ENCODE data around the gene MROH7. TPM values are rescaled to one million over a fixed set of nuclear protein-coding genes. Genes with fewer than 3 reads are reported as not detected.

MROH7 gene
- total and polyA plus RNA-seq, 4 donors: 2.1 to 42.3 (median 14.7) TPM

GRCh38 chr1:54653036-54653435 lies 11.4 kb downstream of the MROH7 start:
- no peak for ATAC-seq (ENCODE audit: low FRiP score)
- H3K27ac ChIP-seq (ENCODE audit: low read depth in 1 of 2, low read length in 2 of 2): no peak overlapping the region
- H3K27me3 ChIP-seq (ENCODE audit: control insufficient read depth in 1 of 2, insufficient read depth in 2 of 2, low read length in 1 of 2): no peaks in the 10 kb centered on the region
- WGBS, 2 donors: 85 to 86% methylated on average over 4 of the region's 4 CpGs
- peak in 1 of 2 donors; percentile 31 for DNase-seq
- no peaks in the 10 kb centered on the region for H3K4me1 ChIP-seq (ENCODE audit: control insufficient read depth in 1 of 2, insufficient read depth in 2 of 2, low read length in 2 of 2)
- no peaks in the 10 kb centered on the region for H3K9me3 ChIP-seq (ENCODE audit: control insufficient read depth, low read length)
- intact Hi-C loops (cut with DNase I): no loop called here
- H3K36me3 ChIP-seq (ENCODE audit: control insufficient read depth in 1 of 2, insufficient read depth in 2 of 2, low read length in 1 of 2): peaks cover 0 to 2% of the 10 kb centered on the region in 2 donors
- no peak overlapping the region for H3K4me3 ChIP-seq (ENCODE audit: low read length in 2 of 2)

GRCh38 chr1:54658164-54658913 lies 16.8 kb downstream of the MROH7 start:
- H3K36me3 ChIP-seq (ENCODE audit: control insufficient read depth in 1 of 2, insufficient read depth in 2 of 2, low read length in 1 of 2): peaks cover 0 to 2% of the 10 kb centered on the region in 2 donors
- H3K4me3 ChIP-seq (ENCODE audit: low read length in 2 of 2): no peak overlapping the region
- 94 to 97% methylated on average over 2 of the region's 2 CpGs for WGBS, 2 donors
- no peak overlapping the region for H3K27ac ChIP-seq (ENCODE audit: low read depth in 1 of 2, low read length in 2 of 2)
- ATAC-seq (ENCODE audit: low FRiP score) (no peak), DNase-seq (no peak)
- H3K9me3 ChIP-seq (ENCODE audit: control insufficient read depth, low read length): no peaks in the 10 kb centered on the region
- H3K4me1 ChIP-seq (ENCODE audit: control insufficient read depth in 1 of 2, insufficient read depth in 2 of 2, low read length in 2 of 2): no peaks in the 10 kb centered on the region
- intact Hi-C loops (cut with DNase I): no loop called here
- H3K27me3 ChIP-seq (ENCODE audit: control insufficient read depth in 1 of 2, insufficient read depth in 2 of 2, low read length in 1 of 2): no peaks in the 10 kb centered on the region

- intact Hi-C loops (cut with DNase I): no loop called here
- 87 to 91% methylated on average over 4 of the region's 4 CpGs for WGBS, 2 donors
- no peak for ATAC-seq (ENCODE audit: low FRiP score)
Observed at GRCh38 chr1:54663725-54664124, 22.1 kb downstream of the MROH7 start.

GRCh38 chr1:54664364-54664763 lies 22.8 kb downstream of the MROH7 start:
- no peaks in the 10 kb centered on the region for H3K4me1 ChIP-seq (ENCODE audit: control insufficient read depth in 1 of 2, insufficient read depth in 2 of 2, low read length in 2 of 2)
- ATAC-seq (ENCODE audit: low FRiP score): no peak
- intact Hi-C loops (cut with DNase I): no loop called here
- H3K27ac ChIP-seq (ENCODE audit: low read depth in 1 of 2, low read length in 2 of 2): no peak overlapping the region
- H3K9me3 ChIP-seq (ENCODE audit: control insufficient read depth, low read length): no peaks in the 10 kb centered on the region
- H3K36me3 ChIP-seq (ENCODE audit: control insufficient read depth in 1 of 2, insufficient read depth in 2 of 2, low read length in 1 of 2): no peaks in the 10 kb centered on the region
- no peaks in the 10 kb centered on the region for H3K27me3 ChIP-seq (ENCODE audit: control insufficient read depth in 1 of 2, insufficient read depth in 2 of 2, low read length in 1 of 2)
- DNase-seq: no peak
- H3K4me3 ChIP-seq (ENCODE audit: low read length in 2 of 2): no peak overlapping the region
- 85 to 95% methylated on average over 4 of the region's 4 CpGs for WGBS, 2 donors

More at GRCh38 chr1:54663725-54664124, 22.1 kb downstream of the MROH7 start:
- Histone ChIP-seq H3K27me3 (ENCODE audit: control insufficient read depth in 1 of 2, insufficient read depth in 2 of 2, low read length in 1 of 2) (no peaks in the 10 kb centered on the region), H3K27ac (ENCODE audit: low read depth in 1 of 2, low read length in 2 of 2) (no peak overlapping the region), H3K9me3 (ENCODE audit: control insufficient read depth, low read length) (no peaks in the 10 kb centered on the region), H3K36me3 (ENCODE audit: control insufficient read depth in 1 of 2, insufficient read depth in 2 of 2, low read length in 1 of 2) (no peaks in the 10 kb centered on the region), H3K4me1 (ENCODE audit: control insufficient read depth in 1 of 2, insufficient read depth in 2 of 2, low read length in 2 of 2) (no peaks in the 10 kb centered on the region), H3K4me3 (ENCODE audit: low read length in 2 of 2) (no peak overlapping the region)
- DNase-seq: no peak

GRCh38 chr1:54665852-54666251 lies 24.3 kb downstream of the MROH7 start:
- no peak overlapping the region for H3K27ac ChIP-seq (ENCODE audit: low read depth in 1 of 2, low read length in 2 of 2)
- no peak for ATAC-seq (ENCODE audit: low FRiP score)
- H3K4me1 ChIP-seq (ENCODE audit: control insufficient read depth in 1 of 2, insufficient read depth in 2 of 2, low read length in 2 of 2): no peaks in the 10 kb centered on the region
- H3K36me3 ChIP-seq (ENCODE audit: control insufficient read depth in 1 of 2, insufficient read depth in 2 of 2, low read length in 1 of 2): no peaks in the 10 kb centered on the region
- H3K4me3 ChIP-seq (ENCODE audit: low read length in 2 of 2): no peak overlapping the region
- 95 to 99% methylated on average over 5 of the region's 5 CpGs for WGBS, 2 donors
- intact Hi-C loops (cut with DNase I): no loop called here
- DNase-seq: no peak
- H3K9me3 ChIP-seq (ENCODE audit: control insufficient read depth, low read length): no peaks in the 10 kb centered on the region
- no peaks in the 10 kb centered on the region for H3K27me3 ChIP-seq (ENCODE audit: control insufficient read depth in 1 of 2, insufficient read depth in 2 of 2, low read length in 1 of 2)

- Histone ChIP-seq H3K27ac (ENCODE audit: low read depth in 1 of 2, low read length in 2 of 2) (no peak overlapping the region), H3K36me3 (ENCODE audit: control insufficient read depth in 1 of 2, insufficient read depth in 2 of 2, low read length in 1 of 2) (no peaks in the 10 kb centered on the region), H3K9me3 (ENCODE audit: control insufficient read depth, low read length) (no peaks in the 10 kb centered on the region), H3K4me3 (ENCODE audit: low read length in 2 of 2) (no peak overlapping the region), H3K4me1 (ENCODE audit: control insufficient read depth in 1 of 2, insufficient read depth in 2 of 2, low read length in 2 of 2) (no peaks in the 10 kb centered on the region), H3K27me3 (ENCODE audit: control insufficient read depth in 1 of 2, insufficient read depth in 2 of 2, low read length in 1 of 2) (no peaks in the 10 kb centered on the region)
- no peak for DNase-seq
- no peak for ATAC-seq (ENCODE audit: low FRiP score)
- intact Hi-C loops (cut with DNase I): no loop called here
- WGBS, 2 donors: 84 to 91% methylated on average over 6 of the region's 6 CpGs
Observed at GRCh38 chr1:54666333-54666732, 24.7 kb downstream of the MROH7 start.

- intact Hi-C loops (cut with DNase I): no loop called here
- Histone ChIP-seq H3K27ac (ENCODE audit: low read depth in 1 of 2, low read length in 2 of 2) (no peak overlapping the region), H3K4me3 (ENCODE audit: low read length in 2 of 2) (no peak overlapping the region), H3K27me3 (ENCODE audit: control insufficient read depth in 1 of 2, insufficient read depth in 2 of 2, low read length in 1 of 2) (no peaks in the 10 kb centered on the region), H3K9me3 (ENCODE audit: control insufficient read depth, low read length) (no peaks in the 10 kb centered on the region), H3K36me3 (ENCODE audit: control insufficient read depth in 1 of 2, insufficient read depth in 2 of 2, low read length in 1 of 2) (no peaks in the 10 kb centered on the region), H3K4me1 (ENCODE audit: control insufficient read depth in 1 of 2, insufficient read depth in 2 of 2, low read length in 2 of 2) (no peaks in the 10 kb centered on the region)
- DNase-seq (no peak), ATAC-seq (ENCODE audit: low FRiP score) (no peak)
- WGBS, 2 donors: 82 to 86% methylated on average over 2 of the region's 2 CpGs
Observed at GRCh38 chr1:54667797-54668196, 26.2 kb downstream of the MROH7 start.

- no peak for ATAC-seq (ENCODE audit: low FRiP score)
- Histone ChIP-seq H3K27ac (ENCODE audit: low read depth in 1 of 2, low read length in 2 of 2) (no peak overlapping the region), H3K36me3 (ENCODE audit: control insufficient read depth in 1 of 2, insufficient read depth in 2 of 2, low read length in 1 of 2) (no peaks in the 10 kb centered on the region), H3K27me3 (ENCODE audit: control insufficient read depth in 1 of 2, insufficient read depth in 2 of 2, low read length in 1 of 2) (no peaks in the 10 kb centered on the region), H3K4me1 (ENCODE audit: control insufficient read depth in 1 of 2, insufficient read depth in 2 of 2, low read length in 2 of 2) (no peaks in the 10 kb centered on the region), H3K9me3 (ENCODE audit: control insufficient read depth, low read length) (no peaks in the 10 kb centered on the region), H3K4me3 (ENCODE audit: low read length in 2 of 2) (no peak overlapping the region)
- DNase-seq: no peak
- WGBS, 2 donors: 82 to 84% methylated on average over 2 of the region's 2 CpGs
- intact Hi-C loops (cut with DNase I): no loop called here
Observed at GRCh38 chr1:54668567-54668966, 27.0 kb downstream of the MROH7 start.

- Histone ChIP-seq H3K36me3 (ENCODE audit: control insufficient read depth in 1 of 2, insufficient read depth in 2 of 2, low read length in 1 of 2) (no peaks in the 10 kb centered on the region), H3K27ac (ENCODE audit: low read depth in 1 of 2, low read length in 2 of 2) (no peak overlapping the region), H3K27me3 (ENCODE audit: control insufficient read depth in 1 of 2, insufficient read depth in 2 of 2, low read length in 1 of 2) (no peaks in the 10 kb centered on the region), H3K4me3 (ENCODE audit: low read length in 2 of 2) (no peak overlapping the region), H3K4me1 (ENCODE audit: control insufficient read depth in 1 of 2, insufficient read depth in 2 of 2, low read length in 2 of 2) (no peaks in the 10 kb centered on the region), H3K9me3 (ENCODE audit: control insufficient read depth, low read length) (no peaks in the 10 kb centered on the region)
- DNase-seq (no peak), ATAC-seq (ENCODE audit: low FRiP score) (peak; percentile 44)
- intact Hi-C loops (cut with DNase I): no loop called here
- 64 to 65% methylated on average over 6 of the region's 6 CpGs for WGBS, 2 donors
Observed at GRCh38 chr1:54671985-54672608, 30.5 kb downstream of the MROH7 start.
